C4-2B (cell line): Measurements from ENCODE around the gene PLXNA4.

Experiments
- H3K27ac ChIP-seq: fragments of 450-650 bp; 2 replicates; pipeline ENCODE4 v1.5.1; 2017
- ZFX ChIP-seq: fragments of 450-650 bp; IDR thresholded peaks from 2 replicates; pipeline ENCODE4 v1.6.1; 2017
- TF ChIP-seq, protein P1 (sequence below): fragments of 450-650 bp; conservative IDR thresholded peaks from 2 replicates; pipeline ENCODE4 v1.5.1; 2017; ENCODE audit warnings: mild to moderate bottlenecking

Gene PLXNA4

GRCh38 chr7:132440151-132440550 lies 136.1 kb downstream of the PLXNA4 start:
- H3K27ac ChIP-seq = no peak overlapping the region
- no peak for TF ChIP-seq ZFX
- TF ChIP-seq, protein P1, sequence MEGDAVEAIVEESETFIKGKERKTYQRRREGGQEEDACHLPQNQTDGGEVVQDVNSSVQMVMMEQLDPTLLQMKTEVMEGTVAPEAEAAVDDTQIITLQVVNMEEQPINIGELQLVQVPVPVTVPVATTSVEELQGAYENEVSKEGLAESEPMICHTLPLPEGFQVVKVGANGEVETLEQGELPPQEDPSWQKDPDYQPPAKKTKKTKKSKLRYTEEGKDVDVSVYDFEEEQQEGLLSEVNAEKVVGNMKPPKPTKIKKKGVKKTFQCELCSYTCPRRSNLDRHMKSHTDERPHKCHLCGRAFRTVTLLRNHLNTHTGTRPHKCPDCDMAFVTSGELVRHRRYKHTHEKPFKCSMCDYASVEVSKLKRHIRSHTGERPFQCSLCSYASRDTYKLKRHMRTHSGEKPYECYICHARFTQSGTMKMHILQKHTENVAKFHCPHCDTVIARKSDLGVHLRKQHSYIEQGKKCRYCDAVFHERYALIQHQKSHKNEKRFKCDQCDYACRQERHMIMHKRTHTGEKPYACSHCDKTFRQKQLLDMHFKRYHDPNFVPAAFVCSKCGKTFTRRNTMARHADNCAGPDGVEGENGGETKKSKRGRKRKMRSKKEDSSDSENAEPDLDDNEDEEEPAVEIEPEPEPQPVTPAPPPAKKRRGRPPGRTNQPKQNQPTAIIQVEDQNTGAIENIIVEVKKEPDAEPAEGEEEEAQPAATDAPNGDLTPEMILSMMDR = no peak

GRCh38 chr7:132438926-132439325 lies 137.3 kb downstream of the PLXNA4 start:
- TF ChIP-seq, protein P1 = no peak
- TF ChIP-seq ZFX = no peak
- no peak overlapping the region for H3K27ac ChIP-seq

DNA sequence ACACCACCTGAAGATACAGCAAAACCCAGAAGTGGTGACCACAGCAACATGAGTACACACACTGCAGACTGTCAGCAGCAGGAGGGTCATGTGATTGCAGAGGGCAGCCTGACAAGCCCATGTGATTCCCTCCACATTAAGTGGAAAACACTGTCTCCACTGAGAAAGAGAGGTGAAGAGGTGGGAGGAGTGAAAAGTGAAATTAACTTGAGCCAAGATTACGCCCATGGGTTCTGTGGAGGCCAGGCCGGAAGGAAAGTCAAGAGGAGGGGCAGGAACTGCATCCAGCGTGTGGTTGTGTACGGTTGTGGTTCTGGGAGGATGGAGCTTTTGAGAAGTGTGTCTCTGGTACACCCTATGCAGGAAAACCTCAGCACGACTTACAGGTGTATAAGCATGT lies 138.5 kb downstream of the PLXNA4 start:
- no peak overlapping the region for H3K27ac ChIP-seq
- no peak for TF ChIP-seq ZFX
- TF ChIP-seq, protein P1 = no peak

DNA sequence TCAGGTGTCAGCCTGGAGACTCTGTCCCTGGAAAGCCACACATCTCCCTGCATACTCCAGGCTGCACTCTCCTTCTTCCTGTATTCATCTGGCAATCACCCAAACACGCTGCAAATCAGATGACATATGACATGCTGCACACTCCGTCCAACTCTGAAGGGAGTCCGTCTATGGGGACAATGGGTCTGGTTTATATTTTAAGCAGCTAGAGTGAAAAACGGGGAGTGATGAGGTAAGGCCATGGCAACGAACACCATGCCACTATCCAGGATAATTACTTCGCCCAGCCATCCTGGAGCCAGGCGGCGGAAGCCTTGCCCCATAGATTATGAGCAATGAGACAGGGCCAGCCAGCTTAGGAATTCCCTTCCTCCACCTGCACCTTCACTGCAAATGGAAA lies 140.1 kb downstream of the PLXNA4 start:
- TF ChIP-seq, protein P1 = no peak
- no peak for TF ChIP-seq ZFX
- H3K27ac ChIP-seq = no peak overlapping the region

DNA sequence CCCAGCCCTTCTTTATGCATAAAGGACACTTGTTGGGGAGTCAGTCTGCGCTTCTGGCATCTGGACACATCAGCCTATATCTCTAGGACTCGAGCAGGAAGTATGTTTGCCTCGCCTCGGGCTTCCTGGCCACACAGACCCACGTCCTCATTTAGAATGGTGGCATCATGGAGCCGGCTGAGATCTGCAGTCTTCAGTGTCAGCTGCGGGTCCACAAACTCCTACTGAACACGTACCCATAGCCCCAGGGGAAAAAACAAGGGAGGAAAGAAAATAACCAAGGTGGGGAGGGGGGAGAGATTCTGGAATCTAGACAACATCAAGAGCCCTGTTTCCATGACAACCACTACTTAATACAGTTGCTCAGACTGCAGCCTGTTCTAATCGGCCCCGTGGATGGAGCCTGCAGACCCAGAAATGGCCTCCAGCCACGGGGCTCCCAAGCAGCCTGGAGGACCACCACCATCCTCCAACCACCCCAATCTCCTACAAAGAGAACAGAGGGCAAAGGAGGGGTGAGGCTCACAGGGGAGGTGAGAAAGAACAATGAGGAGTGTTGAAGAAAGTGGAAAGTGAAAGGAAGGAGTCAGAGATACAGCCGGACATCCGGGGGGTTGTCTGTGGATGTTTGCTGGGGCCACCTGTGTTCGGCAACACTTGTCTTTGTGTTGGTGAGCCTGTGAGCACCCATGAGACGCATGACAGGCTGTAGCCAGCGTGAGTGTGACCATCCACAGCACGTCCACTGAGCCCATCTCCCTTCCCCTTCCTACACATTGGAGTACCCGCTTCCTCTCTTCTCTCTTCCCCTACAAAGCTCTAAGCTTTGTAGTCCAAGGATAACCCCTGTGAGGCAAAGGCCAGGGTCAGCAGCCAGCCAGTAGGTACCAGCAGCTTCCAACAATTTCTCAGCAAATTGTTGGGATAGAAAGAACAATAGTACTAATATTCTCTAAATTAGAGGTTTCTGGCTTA lies 141.0 kb downstream of the PLXNA4 start:
- H3K27ac ChIP-seq = no peak overlapping the region
- no peak for TF ChIP-seq ZFX
- TF ChIP-seq, protein P1 = no peak

DNA sequence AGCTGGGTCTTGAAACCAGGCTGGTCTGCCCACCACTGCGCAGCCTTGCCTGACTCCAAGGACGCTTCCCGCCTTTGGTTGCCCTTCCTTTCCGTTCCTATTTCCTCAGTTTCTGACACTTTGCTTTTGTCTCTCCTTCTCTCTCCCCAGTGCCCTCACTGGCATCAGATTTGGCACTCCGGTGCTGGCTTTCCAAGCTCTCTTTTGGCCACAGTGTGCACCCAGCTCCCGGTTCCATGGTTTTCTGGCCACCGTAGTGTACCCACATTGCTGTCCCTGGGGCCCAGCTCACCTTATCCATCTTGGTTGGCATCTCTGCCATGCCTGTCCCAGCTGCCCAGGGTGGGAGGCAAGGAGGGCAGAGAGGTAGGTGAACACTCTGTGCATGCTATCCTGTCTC lies 142.2 kb downstream of the PLXNA4 start:
- TF ChIP-seq, protein P1 = no peak
- TF ChIP-seq ZFX = no peak
- no peak overlapping the region for H3K27ac ChIP-seq

GRCh38 chr7:132433301-132433700 lies 143.0 kb downstream of the PLXNA4 start:
- no peak overlapping the region for H3K27ac ChIP-seq
- TF ChIP-seq, protein P1 = no peak
- TF ChIP-seq ZFX = no peak
